Effector memory CD8-positive, alpha-beta T cell (primary cell): ENCODE results near the gene DTNB.
"Not testable (repeated sequence)": the region's sequence is repeated elsewhere in the genome, so short reads cannot be mapped to it uniquely, and the experiment has no call there.

Source experiments
- ATAC-seq: fragments of 150-1000 bp; cut with Tn5 transposase; replicated peaks from 2 replicates; pipeline ENCODE4 v1.10.0; 2021; ENCODE audit warnings: mild to moderate bottlenecking, moderate library complexity
- DNase-seq, 3 experiments: peaks; one replicate each; pipeline ENCODE4 v3.0.0; 2021
- H3K27ac Mint-ChIP-seq, 2 donors: one replicate each; pipeline ENCODE4 v1.8.0; 2022; ENCODE audit warnings: mild to moderate bottlenecking in 2 of 2, mixed read lengths in 2 of 2, moderate library complexity in 2 of 2
- H3K27me3 Mint-ChIP-seq, 2 donors: one replicate each; pipeline ENCODE4 v1.8.0; 2022; ENCODE audit warnings: mixed read lengths in 2 of 2
- H3K36me3 Mint-ChIP-seq: one replicate; pipeline ENCODE4 v1.8.0; 2022; ENCODE audit warnings: mild to moderate bottlenecking, moderate library complexity, mixed read lengths; ENCODE audit not compliant: insufficient read depth
- H3K4me1 Mint-ChIP-seq, 2 donors: one replicate each; pipeline ENCODE4 v1.8.0; 2022; ENCODE audit warnings: low read depth in 2 of 2, mixed read lengths in 2 of 2
- H3K4me3 Mint-ChIP-seq, 2 donors: one replicate each; pipeline ENCODE4 v1.8.0; 2022; ENCODE audit warnings: mild to moderate bottlenecking in 2 of 2, mixed read lengths in 2 of 2, moderate library complexity in 2 of 2
- H3K9me3 Mint-ChIP-seq, 2 donors: one replicate each; pipeline ENCODE4 v1.8.0; 2022; ENCODE audit warnings: mixed read lengths in 2 of 2

Gene DTNB

GRCh38 chr2:25635797-25636196 lies 37.6 kb downstream of the DTNB start:
- H3K9me3 Mint-ChIP-seq, result no peaks in the 10 kb centered on the region
- no peak overlapping the region for H3K4me3 Mint-ChIP-seq
- H3K27me3 Mint-ChIP-seq, result no peaks in the 10 kb centered on the region
- peaks cover 3 to 4% of the 10 kb centered on the region in 2 donors for H3K4me1 Mint-ChIP-seq
- no peaks in the 10 kb centered on the region for H3K36me3 Mint-ChIP-seq
- H3K27ac Mint-ChIP-seq, result no peak overlapping the region
- ATAC-seq (no peak), DNase-seq (no peak)

GRCh38 chr2:25633801-25634200 lies 39.6 kb downstream of the DTNB start:
- H3K36me3 Mint-ChIP-seq, result not testable (repeated sequence)

GRCh38 chr2:25632396-25632795 lies 41.0 kb downstream of the DTNB start:
- no peaks in the 10 kb centered on the region for H3K9me3 Mint-ChIP-seq
- H3K36me3 Mint-ChIP-seq, result peaks cover 9% of the 10 kb centered on the region
- no peaks in the 10 kb centered on the region for H3K27me3 Mint-ChIP-seq
- H3K27ac Mint-ChIP-seq, result no peak overlapping the region
- H3K4me1 Mint-ChIP-seq, result no peaks in the 10 kb centered on the region
- ATAC-seq (no peak), DNase-seq (no peak)
- no peak overlapping the region for H3K4me3 Mint-ChIP-seq

More at GRCh38 chr2:25633801-25634200, 39.6 kb downstream of the DTNB start:
- H3K27me3 Mint-ChIP-seq, DNase-seq, ATAC-seq, H3K4me3 Mint-ChIP-seq, H3K27ac Mint-ChIP-seq, H3K9me3 Mint-ChIP-seq, H3K4me1 Mint-ChIP-seq: not testable (repeated sequence)

GRCh38 chr2:25624635-25625034 lies 48.7 kb downstream of the DTNB start:
- H3K27ac Mint-ChIP-seq, result no peak overlapping the region
- H3K27me3 Mint-ChIP-seq, result no peaks in the 10 kb centered on the region
- peaks cover 33% of the 10 kb centered on the region for H3K36me3 Mint-ChIP-seq

GRCh38 chr2:25623361-25623760 lies 50.0 kb downstream of the DTNB start:
- Mint-ChIP-seq H3K36me3 (peaks cover 33% of the 10 kb centered on the region), H3K9me3 (no peaks in the 10 kb centered on the region), H3K4me1 (no peaks in the 10 kb centered on the region), H3K27ac (no peak overlapping the region), H3K4me3 (no peak overlapping the region), H3K27me3 (no peaks in the 10 kb centered on the region)
- DNase-seq (no peak), ATAC-seq (no peak)

More at GRCh38 chr2:25624635-25625034, 48.7 kb downstream of the DTNB start:
- Mint-ChIP-seq H3K4me1 (no peaks in the 10 kb centered on the region), H3K4me3 (no peak overlapping the region), H3K9me3 (no peaks in the 10 kb centered on the region)
- ATAC-seq, result no peak
- no peak for DNase-seq

GRCh38 chr2:25620711-25621110 lies 52.7 kb downstream of the DTNB start:
- Mint-ChIP-seq H3K4me1 (no peaks in the 10 kb centered on the region), H3K9me3 (no peaks in the 10 kb centered on the region), H3K27ac (no peak overlapping the region), H3K27me3 (no peaks in the 10 kb centered on the region), H3K36me3 (peaks cover 13% of the 10 kb centered on the region), H3K4me3 (no peak overlapping the region)
- ATAC-seq, result no peak
- DNase-seq, result no peak

GRCh38 chr2:25620077-25620476 lies 53.3 kb downstream of the DTNB start:
- Mint-ChIP-seq H3K4me1 (no peaks in the 10 kb centered on the region), H3K36me3 (peaks cover 13% of the 10 kb centered on the region), H3K9me3 (no peaks in the 10 kb centered on the region), H3K27me3 (no peaks in the 10 kb centered on the region), H3K4me3 (no peak overlapping the region), H3K27ac (no peak overlapping the region)
- no peak for DNase-seq
- no peak for ATAC-seq

- ATAC-seq (no peak), DNase-seq (no peak)
- H3K9me3 Mint-ChIP-seq, result no peaks in the 10 kb centered on the region
- H3K36me3 Mint-ChIP-seq, result peaks cover 13% of the 10 kb centered on the region
- H3K27me3 Mint-ChIP-seq, result no peaks in the 10 kb centered on the region
- no peak overlapping the region for H3K27ac Mint-ChIP-seq
- no peak overlapping the region for H3K4me3 Mint-ChIP-seq
- H3K4me1 Mint-ChIP-seq, result no peaks in the 10 kb centered on the region
Measured at GRCh38 chr2:25619185-25619584, 54.2 kb downstream of the DTNB start.

GRCh38 chr2:25618676-25619075 lies 54.7 kb downstream of the DTNB start:
- no peak for DNase-seq
- Mint-ChIP-seq H3K4me3 (no peak overlapping the region), H3K27ac (no peak overlapping the region)

GRCh38 chr2:25617948-25618646 lies 55.3 kb downstream of the DTNB start:
- H3K4me1 Mint-ChIP-seq, result no peaks in the 10 kb centered on the region
- no peaks in the 10 kb centered on the region for H3K9me3 Mint-ChIP-seq
- DNase-seq, result no peak
- H3K27me3 Mint-ChIP-seq, result no peaks in the 10 kb centered on the region
- ATAC-seq, result no peak
- H3K27ac Mint-ChIP-seq, result no peak overlapping the region
- H3K36me3 Mint-ChIP-seq, result peaks cover 13% of the 10 kb centered on the region
- no peak overlapping the region for H3K4me3 Mint-ChIP-seq

More at GRCh38 chr2:25618676-25619075, 54.7 kb downstream of the DTNB start:
- Mint-ChIP-seq H3K9me3 (no peaks in the 10 kb centered on the region), H3K27me3 (no peaks in the 10 kb centered on the region), H3K36me3 (peaks cover 13% of the 10 kb centered on the region), H3K4me1 (no peaks in the 10 kb centered on the region)
- ATAC-seq, result no peak

- Mint-ChIP-seq H3K27me3 (no peaks in the 10 kb centered on the region), H3K36me3 (peaks cover 8% of the 10 kb centered on the region), H3K9me3 (no peaks in the 10 kb centered on the region), H3K27ac (no peak overlapping the region), H3K4me1 (no peaks in the 10 kb centered on the region), H3K4me3 (no peak overlapping the region)
- no peak for DNase-seq
- no peak for ATAC-seq
Measured at GRCh38 chr2:25615920-25616319, 57.5 kb downstream of the DTNB start.

- H3K27me3 Mint-ChIP-seq, result no peaks in the 10 kb centered on the region
- ATAC-seq, result no peak
Measured at GRCh38 chr2:25615386-25615785, 58.0 kb downstream of the DTNB start.

GRCh38 chr2:25614711-25615110 lies 58.7 kb downstream of the DTNB start:
- H3K4me3 Mint-ChIP-seq, result no peak overlapping the region
- no peaks in the 10 kb centered on the region for H3K4me1 Mint-ChIP-seq
- ATAC-seq, result no peak
- peaks cover 1% of the 10 kb centered on the region for H3K36me3 Mint-ChIP-seq
- no peak overlapping the region for H3K27ac Mint-ChIP-seq
- H3K9me3 Mint-ChIP-seq, result no peaks in the 10 kb centered on the region
- no peak for DNase-seq
- H3K27me3 Mint-ChIP-seq, result no peaks in the 10 kb centered on the region

More at GRCh38 chr2:25615386-25615785, 58.0 kb downstream of the DTNB start:
- Mint-ChIP-seq H3K36me3 (peaks cover 7% of the 10 kb centered on the region), H3K4me3 (no peak overlapping the region), H3K9me3 (no peaks in the 10 kb centered on the region), H3K4me1 (no peaks in the 10 kb centered on the region), H3K27ac (no peak overlapping the region)
- DNase-seq, result no peak

GRCh38 chr2:25608718-25609117 lies 64.7 kb downstream of the DTNB start:
- Mint-ChIP-seq H3K9me3 (no peaks in the 10 kb centered on the region), H3K4me1 (no peaks in the 10 kb centered on the region)
- no peak for DNase-seq

More at GRCh38 chr2:25608718-25609117, 64.7 kb downstream of the DTNB start:
- Mint-ChIP-seq H3K36me3 (no peaks in the 10 kb centered on the region), H3K4me3 (no peak overlapping the region), H3K27ac (no peak overlapping the region), H3K27me3 (no peaks in the 10 kb centered on the region)
- no peak for ATAC-seq
